NOMO-1 treated with DMSO at 0.1 percent for 48 hours (cell line): Measurements from ENCODE around the gene GET4.

Experiments
- DNase-seq: peaks from one replicate; lab custom pipeline; 2025; ENCODE audit not compliant: unreplicated experiment; lab: John Stamatoyannopoulos, UW

Gene GET4

GRCh38 chr7:945147-945555, 68.8 kb downstream of the GET4 start:
- no peak for DNase-seq

GRCh38 chr7:945556-946255, 69.4 kb downstream of the GET4 start:
- no peak for DNase-seq
